Bone marrow (tissue), 2 donors: Measurements from ENCODE around the gene TSPAN32.
A peak's percentile ranks its signal among the peaks of the same experiment; 100 is the strongest.

ENCODE experiments used
- DNase-seq, 2 donors: peaks; one replicate each; lab custom pipeline; 2025; lab: John Stamatoyannopoulos, UW

Gene TSPAN32

GRCh38 chr11:2301631-2302305 is at the start of gene TSPAN32, which contains the start of gene C11orf21:
TSS of gene TSPAN32 (plus strand) at chr11:2302013. CDS start at chr11:2302150, 137 bp downstream.
TSS of gene C11orf21 (minus strand) at chr11:2301918. CDS start at chr11:2301808, 110 bp downstream.
- DNase-seq, result peak; percentile 53 to 64

GRCh38 chr11:2252018-2252417 is 49.8 kb upstream of the TSPAN32 start:
- no peak for DNase-seq

GRCh38 chr11:2256293-2256913 is 45.4 kb upstream of the TSPAN32 start:
- DNase-seq, result no peak

- DNase-seq, result no peak
These were observed 44.7 kb upstream of the TSPAN32 start for GRCh38 chr11:2256951-2257700.

- DNase-seq, result no peak
These were observed 43.0 kb upstream of the TSPAN32 start for GRCh38 chr11:2258501-2259465.

DNA sequence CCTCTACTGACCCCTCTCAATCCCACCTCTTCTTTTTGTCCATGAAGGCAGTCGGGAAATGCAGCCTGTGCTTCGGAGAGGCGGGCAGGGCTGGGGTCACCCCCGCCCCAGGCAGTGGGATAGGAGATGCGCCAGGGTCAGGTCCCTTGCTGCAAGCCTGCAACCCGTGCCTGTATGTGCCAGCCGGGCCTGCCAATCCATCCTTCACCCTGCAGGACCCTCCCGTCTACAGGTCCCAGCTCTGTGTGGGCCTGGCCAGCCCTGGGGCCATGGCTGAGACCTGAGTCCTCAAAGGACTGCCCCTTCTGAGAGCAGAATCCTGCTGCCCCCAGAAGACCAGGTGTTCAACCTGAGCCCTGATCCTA is 42.4 kb upstream of the TSPAN32 start:
- no peak for DNase-seq

- DNase-seq, result no peak
These were observed 41.8 kb upstream of the TSPAN32 start for GRCh38 chr11:2259897-2260451.

DNA sequence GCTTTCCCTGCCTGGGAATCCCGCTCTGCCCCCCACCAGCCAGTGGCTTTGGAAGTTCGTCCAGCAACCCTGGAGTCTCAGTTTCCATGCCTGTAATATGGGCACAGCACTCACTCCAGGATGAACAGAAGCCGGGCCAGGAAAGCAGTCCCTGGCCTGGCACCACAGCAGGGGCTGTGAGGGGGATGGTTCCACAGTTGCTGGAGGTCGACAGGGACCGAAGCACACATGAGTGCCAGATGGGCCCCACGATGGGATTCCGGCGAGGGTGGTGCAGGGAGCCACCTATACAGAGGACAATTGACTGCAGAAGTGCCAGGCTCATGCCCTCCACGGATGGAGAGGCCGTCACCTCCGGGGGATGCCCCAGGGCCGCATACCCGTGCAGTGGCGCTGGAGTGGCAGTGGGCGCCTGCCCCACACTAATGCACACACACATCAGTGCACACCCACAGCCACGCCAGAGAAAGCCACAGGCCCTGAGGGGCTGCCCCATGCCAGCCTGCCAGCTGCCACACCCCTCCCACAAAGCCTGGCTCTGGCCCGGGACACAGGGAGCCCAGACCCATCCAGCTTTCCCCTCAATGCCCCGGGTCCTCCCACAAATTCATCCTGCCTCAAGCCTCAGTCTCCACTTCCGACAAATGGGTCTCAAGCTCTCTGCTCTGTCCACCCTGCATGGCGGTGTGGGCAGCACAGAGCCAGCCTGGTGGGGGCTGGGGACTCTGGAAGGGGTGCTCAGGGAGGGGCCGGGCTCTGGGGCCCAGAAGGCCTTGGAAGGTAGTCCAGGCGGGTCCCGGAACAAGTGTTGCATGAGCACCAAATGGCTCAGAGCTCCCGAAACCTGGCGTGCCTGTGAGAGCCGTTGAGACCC is 41.1 kb upstream of the TSPAN32 start:
- DNase-seq, result no peak

- DNase-seq, result no peak
These were observed 40.2 kb upstream of the TSPAN32 start for GRCh38 chr11:2261436-2262230.

- no peak for DNase-seq
These were observed 39.3 kb upstream of the TSPAN32 start for GRCh38 chr11:2262301-2263070.

DNA sequence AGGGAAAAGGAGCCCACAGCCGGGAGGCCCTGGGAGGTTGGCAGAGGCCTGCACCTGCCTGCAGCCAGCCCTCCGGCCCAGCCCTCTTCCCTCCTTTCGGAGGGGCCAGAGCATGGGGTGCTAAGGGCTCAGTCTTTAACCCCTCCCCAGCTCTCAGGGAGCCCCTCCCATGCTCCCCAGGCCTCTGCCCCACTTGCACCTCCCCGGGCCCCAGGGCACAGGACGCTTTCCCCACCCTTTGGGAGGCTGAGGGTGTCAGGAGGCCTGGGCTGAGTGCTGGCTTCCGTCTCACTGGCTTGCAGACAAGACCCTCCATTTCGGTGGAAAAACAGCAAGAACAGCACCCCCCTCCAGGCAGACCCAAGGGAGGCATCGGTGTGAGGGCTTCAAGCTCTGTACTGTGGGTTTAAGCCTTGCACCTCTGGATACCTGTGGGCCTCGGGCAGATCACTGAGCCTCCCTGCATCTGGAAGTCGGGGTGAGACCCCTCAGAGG is 38.7 kb upstream of the TSPAN32 start:
- no peak for DNase-seq

GRCh38 chr11:2263724-2264360 is 38.0 kb upstream of the TSPAN32 start:
- no peak for DNase-seq

- DNase-seq, result no peak
These were observed 37.3 kb upstream of the TSPAN32 start for GRCh38 chr11:2264366-2265053.

DNA sequence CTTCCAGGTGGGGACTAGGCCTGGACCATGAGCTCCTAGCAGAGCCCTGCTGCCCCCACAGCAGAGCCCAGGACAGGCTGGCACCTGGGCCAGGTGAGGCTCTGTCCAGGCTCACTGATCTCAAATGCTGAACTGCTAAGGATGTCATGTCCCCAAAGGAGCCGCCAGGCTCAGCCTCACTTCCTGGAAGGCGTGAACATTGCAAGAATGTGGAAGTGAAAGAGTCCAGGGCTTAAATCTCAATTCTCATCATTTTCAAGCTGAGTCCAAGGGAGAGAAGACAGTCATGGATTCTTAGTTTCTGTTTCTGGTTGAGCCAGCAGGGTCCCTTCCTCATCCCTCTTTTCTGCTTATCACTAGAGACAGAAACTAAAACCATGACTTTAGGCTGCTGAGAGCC is 36.4 kb upstream of the TSPAN32 start:
- DNase-seq, result peak in 1 of 2 donors; percentile 85

GRCh38 chr11:2265854-2266585 is 35.8 kb upstream of the TSPAN32 start:
- DNase-seq, result no peak

DNA sequence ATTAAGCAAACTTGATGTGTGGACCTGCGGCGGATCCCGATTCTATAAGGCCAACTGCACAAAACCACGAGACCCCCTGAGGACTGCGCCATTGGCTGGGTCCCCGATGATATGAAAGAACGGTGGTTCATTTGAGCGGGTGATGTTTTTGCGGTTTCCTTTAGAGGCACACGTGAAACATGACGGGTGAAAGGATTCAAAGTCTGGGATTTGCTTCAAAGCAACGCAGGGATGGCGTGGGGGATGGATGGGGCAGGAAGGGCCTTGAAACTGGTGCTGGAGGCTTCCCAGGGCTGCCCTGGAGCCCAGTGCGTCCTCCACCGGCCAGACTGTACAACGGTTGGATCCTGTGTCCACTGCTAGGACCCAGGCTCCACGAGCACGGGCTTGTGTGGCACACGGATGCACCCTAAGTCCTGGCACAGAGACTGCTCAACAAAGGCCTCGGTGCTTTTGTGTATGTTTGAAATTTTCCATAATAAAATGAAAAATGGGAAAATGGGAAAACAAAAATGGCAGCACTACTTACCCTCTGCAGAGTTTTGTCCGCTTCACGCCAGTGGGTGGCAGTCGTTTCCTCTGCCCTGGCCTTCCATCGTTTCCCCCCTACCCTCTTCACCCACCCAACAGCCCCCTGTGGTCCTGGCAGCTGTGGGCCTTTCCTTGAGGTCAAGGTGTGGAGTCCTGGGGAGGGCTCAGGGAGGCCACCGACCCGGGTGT is 35.1 kb upstream of the TSPAN32 start:
- no peak for DNase-seq
